Left renal pelvis (tissue), 4 donors: Measurements from ENCODE around the gene CD200R1L. TPM values are rescaled to one million over a fixed set of nuclear protein-coding genes. Genes with fewer than 3 reads are reported as not detected.

Source experiments
- DNase-seq, 4 donors: peaks; one replicate each; pipeline ENCODE4 v3.0.0-alpha.2; 2013; ENCODE audit warnings: low read depth in 4 of 4, low spot score in 3 of 4
- polyA plus RNA-seq, 4 donors: library from polyadenylated mRNA; unstranded; fragments of 120-200 nt; gene quantifications; one replicate each; pipeline ENCODE4 v1.2.1, GENCODE V29; 2013; ENCODE audit not compliant: insufficient read length in 4 of 4

CD200R1L gene
- polyA plus RNA-seq, 4 donors: not detected

DNA sequence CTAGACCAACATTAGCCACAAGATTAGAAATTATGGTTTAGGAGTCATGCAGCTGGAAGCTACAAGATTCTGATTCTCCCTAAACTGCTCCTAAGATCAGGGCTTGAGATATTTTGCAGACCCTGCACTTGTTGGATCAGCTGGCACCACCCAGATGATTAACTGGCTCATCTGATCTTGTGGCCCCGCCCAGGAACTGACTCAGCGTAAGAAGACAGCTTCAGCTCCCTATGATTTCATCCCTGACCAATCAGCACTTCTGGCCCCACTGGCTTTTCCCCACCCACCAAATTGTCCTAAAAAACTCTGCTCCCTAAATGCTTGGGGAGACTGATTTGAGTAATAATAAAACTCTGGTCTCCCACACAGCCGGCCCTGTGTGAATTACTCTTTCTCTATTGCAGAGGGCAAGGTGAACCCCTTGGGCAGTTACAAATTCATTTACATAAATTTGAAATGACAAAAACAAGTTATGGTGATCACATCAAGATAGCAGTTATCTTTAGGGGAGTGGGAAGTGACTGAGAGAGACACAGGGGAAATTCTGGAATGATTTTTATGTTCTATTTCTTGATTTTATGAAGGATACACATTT, 76.5 kb downstream of the CD200R1L start:
- DNase-seq: no peak

- DNase-seq: no peak
These were observed 77.2 kb downstream of the CD200R1L start for GRCh38 chr3:112769286-112769978.

DNA sequence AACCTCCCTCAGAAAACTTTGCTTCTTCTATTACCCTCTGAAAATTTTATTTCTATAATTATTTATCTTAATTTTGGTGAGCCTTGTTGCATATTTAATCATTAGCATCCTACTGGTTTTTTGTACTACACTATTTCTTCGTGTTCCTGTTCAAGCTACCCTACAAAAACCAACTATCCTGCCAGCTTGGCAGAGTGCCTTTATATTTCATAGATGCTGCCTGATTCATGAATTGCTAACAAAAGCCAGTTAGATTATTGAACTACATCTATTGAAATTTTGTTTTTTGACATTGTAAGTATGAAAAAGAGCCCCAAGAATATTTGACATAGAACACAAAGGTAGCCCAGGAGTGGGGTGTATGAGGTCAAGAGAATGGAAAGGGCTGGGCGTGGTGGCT, 78.9 kb downstream of the CD200R1L start:
- no peak for DNase-seq

DNA sequence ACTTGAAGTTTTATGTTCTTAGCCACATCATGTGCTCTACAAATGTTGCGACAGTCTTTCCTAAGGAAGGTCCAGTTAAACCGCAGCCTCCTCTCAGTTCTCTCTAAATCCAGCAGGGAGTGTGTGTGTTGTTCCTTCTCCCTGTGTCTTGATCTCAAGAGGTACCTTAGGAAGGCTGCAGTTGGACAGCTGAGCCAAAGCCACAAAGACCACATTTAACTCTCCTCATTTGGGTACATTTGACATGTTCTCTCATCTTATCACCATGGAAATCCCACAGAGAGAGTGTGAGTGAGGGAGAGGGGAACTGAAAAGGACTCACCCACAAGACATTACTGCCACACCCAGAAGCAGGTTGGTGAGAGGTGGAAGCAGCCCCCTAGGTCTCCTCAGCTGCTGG, 79.5 kb downstream of the CD200R1L start:
- no peak for DNase-seq

Other genes starting within 250 kb of the CD200R1L start
- gene CCDC80, start 205.7 kb downstream of the CD200R1L start, polyA plus RNA-seq: 100 to 1,000 TPM in 3 of 4 donors, 10 to 100 TPM in 1; 63.1 to 729 (median 135) TPM
- gene CD200R1, start 128.2 kb upstream of the CD200R1L start, polyA plus RNA-seq: 1 to 10 TPM in 3 of 4 donors, under 1 TPM in 1; 0.60 to 3.7 (median 1.5) TPM
- 10 to 100 TPM; 21.0 to 25.4 (median 23.1) TPM for gene GTPBP8, start 144.1 kb upstream of the CD200R1L start, polyA plus RNA-seq